H9 (cell line): ENCODE results near the gene MED20. TPM values are rescaled to one million over a fixed set of nuclear protein-coding genes. Genes with fewer than 3 reads are reported as not detected.

Source experiments
- DNase-seq: peaks from one replicate; pipeline ENCODE4 v3.0.0-alpha.2; 2017
- H2AFZ ChIP-seq: one replicate; pipeline ENCODE4 v1.6.1; 2013; ENCODE audit warnings: mild to moderate bottlenecking, low read length, control low read depth, moderate library complexity
- H2AK5ac ChIP-seq: 2 replicates; pipeline ENCODE4 v1.6.1; 2013; ENCODE audit warnings: low read length, control low read depth, mixed read lengths; ENCODE audit not compliant: insufficient read length
- H2BK120ac ChIP-seq: one replicate; pipeline ENCODE4 v1.6.1; 2013; ENCODE audit warnings: low read depth, mild to moderate bottlenecking, low read length, control low read depth, inconsistent platforms; ENCODE audit not compliant: poor library complexity, severe bottlenecking
- H2BK12ac ChIP-seq: 2 replicates; pipeline ENCODE4 v1.6.1; 2013; ENCODE audit warnings: low read length, control low read depth, mixed read lengths, low read depth; ENCODE audit not compliant: insufficient read length
- H2BK15ac ChIP-seq: 2 replicates; pipeline ENCODE4 v1.6.1; 2013; ENCODE audit warnings: low read depth, low read length, control low read depth
- H2BK20ac ChIP-seq: one replicate; pipeline ENCODE4 v1.6.1; 2013; ENCODE audit warnings: low read depth, mild to moderate bottlenecking, low read length, control low read depth, inconsistent platforms; ENCODE audit not compliant: poor library complexity, severe bottlenecking
- H2BK5ac ChIP-seq: 2 replicates; pipeline ENCODE4 v1.6.1; 2013; ENCODE audit warnings: low read length, control low read depth, mixed read lengths; ENCODE audit not compliant: insufficient read length
- H3K14ac ChIP-seq: 2 replicates; pipeline ENCODE4 v1.6.1; 2013; ENCODE audit warnings: low read length, control low read depth; ENCODE audit not compliant: insufficient read depth
- H3K18ac ChIP-seq: 2 replicates; pipeline ENCODE4 v1.6.1; 2013; ENCODE audit warnings: low read depth, mild to moderate bottlenecking, mixed read lengths, low read length, control low read depth; ENCODE audit not compliant: insufficient read length
- H3K23ac ChIP-seq: 2 replicates; pipeline ENCODE4 v1.6.1; 2013; ENCODE audit warnings: low read length, control low read depth, mixed read lengths, low read depth; ENCODE audit not compliant: insufficient read length
- H3K23me2 ChIP-seq: 2 replicates; pipeline ENCODE4 v1.6.1; 2013; ENCODE audit warnings: low read depth, mild to moderate bottlenecking, mixed read lengths, low read length, control low read depth; ENCODE audit not compliant: insufficient read length, poor library complexity, severe bottlenecking
- H3K27ac ChIP-seq: 2 replicates; pipeline ENCODE4 v1.5.1; 2013; ENCODE audit warnings: low read length, control low read depth, mixed read lengths, low read depth; ENCODE audit not compliant: insufficient read length
- H3K27me3 ChIP-seq: 2 replicates; pipeline ENCODE4 v1.6.1; 2013; ENCODE audit warnings: low read length, control low read depth, inconsistent platforms; ENCODE audit not compliant: insufficient read depth
- H3K4ac ChIP-seq: 2 replicates; pipeline ENCODE4 v1.6.1; 2013; ENCODE audit warnings: low read depth, mild to moderate bottlenecking, control low read depth, inconsistent platforms, low read length, moderate library complexity
- H3K4me1 ChIP-seq: 2 replicates; pipeline ENCODE4 v1.6.1; 2013; ENCODE audit warnings: low read length, control low read depth, inconsistent platforms; ENCODE audit not compliant: insufficient read depth
- H3K4me2 ChIP-seq: 2 replicates; pipeline ENCODE4 v1.6.1; 2013; ENCODE audit warnings: low read length, control low read depth, mixed read lengths; ENCODE audit not compliant: insufficient read length, insufficient read depth
- H3K56ac ChIP-seq: 2 replicates; pipeline ENCODE4 v1.6.1; 2013; ENCODE audit warnings: low read depth, mild to moderate bottlenecking, mixed read lengths, low read length, control low read depth; ENCODE audit not compliant: insufficient read length
- H3K79me1 ChIP-seq: 2 replicates; pipeline ENCODE4 v1.6.1; 2013; ENCODE audit warnings: low read depth, mild to moderate bottlenecking, moderate library complexity, low read length, control low read depth, inconsistent platforms; ENCODE audit not compliant: insufficient read depth, poor library complexity, severe bottlenecking
- H3K79me2 ChIP-seq: 2 replicates; pipeline ENCODE4 v1.6.1; 2013; ENCODE audit warnings: low read length, control low read depth, inconsistent platforms; ENCODE audit not compliant: insufficient read depth
- H3K9ac ChIP-seq: 2 replicates; pipeline ENCODE4 v1.6.1; 2013; ENCODE audit warnings: low read length, control low read depth, mixed read lengths; ENCODE audit not compliant: insufficient read length; ENCODE audit errors: extremely low read depth
- H3K9me3 ChIP-seq: one replicate; pipeline ENCODE4 v1.6.1; 2013; ENCODE audit warnings: low read depth, low read length, inconsistent platforms; ENCODE audit not compliant: control insufficient read depth
- H3T11ph ChIP-seq: one replicate; pipeline ENCODE4 v1.6.1; 2013; ENCODE audit warnings: mild to moderate bottlenecking, low read length, control low read depth, inconsistent platforms
- H4K20me1 ChIP-seq: one replicate; pipeline ENCODE4 v1.6.1; 2013; ENCODE audit not compliant: control insufficient read depth, insufficient read length, insufficient read depth
- H4K5ac ChIP-seq: 2 replicates; pipeline ENCODE4 v1.6.1; 2013; ENCODE audit warnings: low read depth, mild to moderate bottlenecking, mixed read lengths, low read length, control low read depth; ENCODE audit not compliant: insufficient read length
- H4K8ac ChIP-seq: replicated peaks from 2 replicates; pipeline ENCODE4 v1.6.1; 2013; ENCODE audit warnings: low read length, control low read depth, mixed read lengths, low read depth; ENCODE audit not compliant: insufficient read length
- H4K91ac ChIP-seq: 2 replicates; pipeline ENCODE4 v1.6.1; 2013; ENCODE audit warnings: low read depth, mild to moderate bottlenecking, moderate library complexity, mixed read lengths, low read length, control low read depth; ENCODE audit not compliant: insufficient read length
- H3K27ac Mint-ChIP-seq, 3 experiments: 2 replicates in 2 of 3; 3 replicates in 1 of 3; pipeline ENCODE4 v1.8.0; 2020 to 2021; ENCODE audit warnings: mixed read lengths in 3 of 3, mild to moderate bottlenecking in 1 of 3, moderate library complexity in 1 of 3
- H3K27me3 Mint-ChIP-seq: 2 replicates; pipeline ENCODE4 v1.8.0; 2021; ENCODE audit warnings: low read depth, mild to moderate bottlenecking, moderate library complexity, mixed read lengths
- H3K36me3 Mint-ChIP-seq, 3 experiments: 2 replicates in 2 of 3; 3 replicates in 1 of 3; pipeline ENCODE4 v1.8.0; 2020 to 2021; ENCODE audit warnings: low read depth in 3 of 3, mixed read lengths in 3 of 3; ENCODE audit not compliant: insufficient read depth in 1 of 3
- H3K4me1 Mint-ChIP-seq, 2 experiments: 2 replicates each; pipeline ENCODE4 v1.8.0; 2020; ENCODE audit warnings: mixed read lengths in 2 of 2
- H3K4me3 Mint-ChIP-seq, 2 experiments: 2 replicates in 1 of 2; 3 replicates in 1 of 2; pipeline ENCODE4 v1.8.0; 2020 to 2021; ENCODE audit warnings: mild to moderate bottlenecking in 2 of 2, mixed read lengths in 2 of 2, moderate library complexity in 1 of 2
- H3K9me3 Mint-ChIP-seq, 2 experiments: 2 replicates in 1 of 2; 3 replicates in 1 of 2; pipeline ENCODE4 v1.8.0; 2020; ENCODE audit warnings: mild to moderate bottlenecking in 2 of 2, mixed read lengths in 2 of 2, moderate library complexity in 1 of 2
- WGBS: extraction: QIAGEN DNeasy Blood & Tissue Kit; methylation state at CpG from one replicate; pipeline ENCODE4 v1.1.7; 2013; ENCODE audit warnings: missing lambda C conversion rate, low lambda C conversion rate, mixed read lengths; ENCODE audit not compliant: insufficient read length; ENCODE audit errors: extremely low coverage; 5-methylcytosine and 5-hydroxymethylcytosine counted together
- total RNA-seq: library from RNA; stranded (reverse); gene quantifications from 2 replicates; pipeline ENCODE4 v1.2.1, GENCODE V29; 2021
- TF ChIP-seq, protein P1 (sequence below): fragments of 200-600 bp; sonication (generic); conservative IDR thresholded peaks from 3 replicates; pipeline ENCODE4 v1.8.0; 2021; ENCODE audit warnings: antibody characterized with exemption, mild to moderate bottlenecking

MED20 gene
- total RNA-seq, 1 experiment from 2014 or later: 28.9 TPM

DNA sequence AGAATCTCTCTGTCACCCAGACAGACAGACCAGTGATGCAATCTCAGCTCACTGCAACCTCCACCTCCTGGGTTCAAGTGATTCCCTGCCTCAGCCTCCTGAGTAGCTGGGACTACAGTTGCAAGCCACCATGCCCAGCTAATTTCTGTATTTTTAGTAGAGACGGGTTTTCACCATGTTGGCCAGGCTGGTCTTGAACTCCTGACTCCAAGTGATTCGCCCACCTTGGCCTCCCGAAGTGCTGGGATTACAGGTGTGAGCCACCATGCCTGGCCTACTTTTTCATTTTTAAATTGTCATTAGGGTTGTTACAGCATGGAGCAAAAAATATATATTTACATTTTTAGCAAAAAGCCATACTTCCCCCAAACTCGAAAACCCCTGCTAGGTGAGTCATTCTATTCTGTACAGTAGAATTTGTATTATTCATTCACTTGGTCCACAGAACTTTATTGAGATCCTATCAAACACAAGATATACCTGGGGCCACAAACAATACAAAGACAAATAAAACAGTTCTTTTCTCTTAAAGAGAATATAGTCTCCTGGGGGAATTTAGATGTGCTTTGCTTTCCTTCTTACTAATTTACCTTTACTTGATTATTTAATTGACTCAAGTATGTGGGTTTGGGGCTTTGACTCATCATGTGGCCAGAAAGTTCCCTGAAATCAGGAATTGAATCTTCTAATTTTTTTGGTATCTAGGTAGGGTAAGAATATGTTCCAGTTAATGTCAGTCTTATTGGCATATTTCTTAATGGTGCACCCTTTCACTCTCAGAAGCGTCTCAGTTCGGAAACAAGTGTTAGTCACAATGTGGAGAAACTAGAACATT, 37.3 kb upstream of the MED20 start:
- Histone ChIP-seq H3K23me2 (no peaks in the 10 kb centered on the region), H2BK5ac (no peak overlapping the region), H3K79me1 (no peaks in the 10 kb centered on the region), H3K56ac (no peak overlapping the region), H3K23ac (no peak overlapping the region), H2AFZ (no peak overlapping the region), H3K79me2 (no peaks in the 10 kb centered on the region), H2BK20ac (no peak overlapping the region), H2BK120ac (no peak overlapping the region), H3K14ac (no peak overlapping the region), H3T11ph (no peak overlapping the region), H3K27ac (no peak overlapping the region), H2BK12ac (no peak overlapping the region), H4K91ac (no peak overlapping the region), H2BK15ac (no peak overlapping the region), H4K5ac (no peak overlapping the region), H3K4ac (no peak overlapping the region), H3K9me3 (no peaks in the 10 kb centered on the region), H3K4me1 (no peaks in the 10 kb centered on the region), H3K4me2 (no peak overlapping the region), H3K27me3 (no peaks in the 10 kb centered on the region), H4K20me1 (no peaks in the 10 kb centered on the region), H2AK5ac (no peak overlapping the region), H4K8ac (no peak overlapping the region), H3K9ac (no peak overlapping the region), H3K18ac (no peak overlapping the region)
- Mint-ChIP-seq H3K4me3 (no peak overlapping the region), H3K4me1 (peaks cover 6 to 16% of the 10 kb centered on the region in 2 experiments), H3K27ac (no peak overlapping the region), H3K27me3 (peaks cover 1% of the 10 kb centered on the region), H3K36me3 (no peaks in the 10 kb centered on the region), H3K9me3 (no peaks in the 10 kb centered on the region)
- TF ChIP-seq, protein P1, sequence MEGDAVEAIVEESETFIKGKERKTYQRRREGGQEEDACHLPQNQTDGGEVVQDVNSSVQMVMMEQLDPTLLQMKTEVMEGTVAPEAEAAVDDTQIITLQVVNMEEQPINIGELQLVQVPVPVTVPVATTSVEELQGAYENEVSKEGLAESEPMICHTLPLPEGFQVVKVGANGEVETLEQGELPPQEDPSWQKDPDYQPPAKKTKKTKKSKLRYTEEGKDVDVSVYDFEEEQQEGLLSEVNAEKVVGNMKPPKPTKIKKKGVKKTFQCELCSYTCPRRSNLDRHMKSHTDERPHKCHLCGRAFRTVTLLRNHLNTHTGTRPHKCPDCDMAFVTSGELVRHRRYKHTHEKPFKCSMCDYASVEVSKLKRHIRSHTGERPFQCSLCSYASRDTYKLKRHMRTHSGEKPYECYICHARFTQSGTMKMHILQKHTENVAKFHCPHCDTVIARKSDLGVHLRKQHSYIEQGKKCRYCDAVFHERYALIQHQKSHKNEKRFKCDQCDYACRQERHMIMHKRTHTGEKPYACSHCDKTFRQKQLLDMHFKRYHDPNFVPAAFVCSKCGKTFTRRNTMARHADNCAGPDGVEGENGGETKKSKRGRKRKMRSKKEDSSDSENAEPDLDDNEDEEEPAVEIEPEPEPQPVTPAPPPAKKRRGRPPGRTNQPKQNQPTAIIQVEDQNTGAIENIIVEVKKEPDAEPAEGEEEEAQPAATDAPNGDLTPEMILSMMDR: no peak
- no peak for DNase-seq
- WGBS: no CpG with 5 or more reads among the region's 6 CpGs
